C1 segment of cervical spinal cord (tissue), 14 donors: ENCODE data around the gene SRGAP3.

Experiments
- DNase-seq, 14 donors: peaks; one replicate each; lab custom pipeline; 2025; lab: John Stamatoyannopoulos, UW

SRGAP3 gene

GRCh38 chr3:9201955-9202354, 47.5 kb downstream of the SRGAP3 start:
- DNase-seq, result peak in 1 of 14 donors; percentile 40

GRCh38 chr3:9201266-9201665, 48.2 kb downstream of the SRGAP3 start:
- peak in 2 of 14 donors; percentile 11 to 30 for DNase-seq

- DNase-seq, result peak in 1 of 14 donors; percentile 34
Measured at GRCh38 chr3:9199775-9200174, 49.7 kb downstream of the SRGAP3 start.

GRCh38 chr3:9198899-9199335, 50.5 kb downstream of the SRGAP3 start:
- DNase-seq, result peak in 8 of 14 donors; percentile 30 to 94 (median 46)

- DNase-seq, result no peak
Measured at GRCh38 chr3:9198261-9198660, 51.2 kb downstream of the SRGAP3 start.

DNA sequence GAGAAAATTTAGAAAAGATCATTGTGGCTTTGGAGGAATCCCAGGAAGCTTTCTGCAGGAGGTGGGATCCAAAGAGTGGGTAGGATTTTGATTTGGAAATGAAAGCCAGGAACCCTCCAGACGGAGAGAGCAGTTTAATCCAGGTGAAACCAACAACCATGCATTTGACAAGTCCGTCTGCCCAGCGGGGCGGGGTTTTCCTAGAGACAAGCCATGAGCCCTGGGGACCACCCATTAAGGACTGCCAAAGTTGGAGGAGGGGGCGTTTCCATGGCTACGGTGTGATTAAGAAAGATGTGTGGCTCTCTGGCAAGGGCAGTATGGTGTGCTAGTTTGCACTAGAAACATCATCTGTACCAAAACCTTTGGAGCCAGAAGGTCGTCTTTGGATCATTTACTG, 53.4 kb downstream of the SRGAP3 start:
- DNase-seq, result no peak

GRCh38 chr3:9195390-9195789, 54.1 kb downstream of the SRGAP3 start:
- DNase-seq, result no peak

DNA sequence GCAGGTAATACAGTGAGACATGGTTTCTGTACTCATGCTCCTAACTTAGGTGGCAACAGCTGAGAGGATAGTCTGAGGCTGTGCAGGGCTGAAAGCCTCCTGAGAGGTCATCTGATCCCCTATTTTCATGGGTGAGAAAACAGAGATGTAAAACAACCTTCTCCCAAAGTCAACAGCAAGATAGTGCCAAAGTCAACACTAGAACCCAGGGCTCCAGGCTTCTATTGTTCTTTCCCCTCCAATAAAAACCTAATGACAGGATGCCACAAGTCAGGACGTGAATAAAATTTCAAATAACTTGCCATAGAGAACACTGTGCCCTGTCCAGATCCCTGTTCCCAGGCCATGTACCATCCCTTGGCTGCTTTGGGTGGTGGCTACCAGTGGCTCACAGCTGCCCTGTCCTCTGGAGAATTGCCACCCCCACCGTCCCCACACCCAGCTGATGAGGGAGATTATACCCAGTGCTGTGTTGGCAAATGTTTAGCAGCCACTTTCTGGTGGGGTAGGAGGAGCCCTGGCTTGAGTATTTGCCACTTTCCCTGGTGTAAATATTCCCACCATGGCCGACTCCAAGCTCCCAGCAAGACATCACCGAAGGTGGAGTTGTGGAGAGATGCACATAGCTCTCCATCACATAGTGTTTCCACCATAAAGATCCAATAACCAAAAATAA, 54.8 kb downstream of the SRGAP3 start:
- no peak for DNase-seq

GRCh38 chr3:9193633-9194195, 55.7 kb downstream of the SRGAP3 start:
- no peak for DNase-seq

DNA sequence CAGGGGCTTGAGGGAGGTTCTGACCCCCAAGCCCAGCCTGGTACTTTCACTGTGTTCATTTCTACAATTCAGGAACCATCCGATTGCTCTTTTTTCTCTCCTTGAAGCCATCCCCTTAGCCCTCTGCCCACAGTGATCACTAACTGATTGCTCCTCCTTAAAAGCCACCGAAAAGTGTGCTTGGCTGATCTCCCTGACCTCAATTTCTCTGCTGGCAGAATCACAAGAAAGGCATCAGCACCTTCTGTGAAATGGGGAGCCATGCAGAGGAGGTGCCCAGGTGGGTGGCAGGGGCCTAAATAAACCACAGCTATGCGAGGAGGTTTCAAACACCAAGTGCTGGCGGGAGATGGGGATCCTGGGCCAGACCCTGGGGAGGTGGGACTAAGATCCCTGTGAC, 56.2 kb downstream of the SRGAP3 start:
- no peak for DNase-seq

DNA sequence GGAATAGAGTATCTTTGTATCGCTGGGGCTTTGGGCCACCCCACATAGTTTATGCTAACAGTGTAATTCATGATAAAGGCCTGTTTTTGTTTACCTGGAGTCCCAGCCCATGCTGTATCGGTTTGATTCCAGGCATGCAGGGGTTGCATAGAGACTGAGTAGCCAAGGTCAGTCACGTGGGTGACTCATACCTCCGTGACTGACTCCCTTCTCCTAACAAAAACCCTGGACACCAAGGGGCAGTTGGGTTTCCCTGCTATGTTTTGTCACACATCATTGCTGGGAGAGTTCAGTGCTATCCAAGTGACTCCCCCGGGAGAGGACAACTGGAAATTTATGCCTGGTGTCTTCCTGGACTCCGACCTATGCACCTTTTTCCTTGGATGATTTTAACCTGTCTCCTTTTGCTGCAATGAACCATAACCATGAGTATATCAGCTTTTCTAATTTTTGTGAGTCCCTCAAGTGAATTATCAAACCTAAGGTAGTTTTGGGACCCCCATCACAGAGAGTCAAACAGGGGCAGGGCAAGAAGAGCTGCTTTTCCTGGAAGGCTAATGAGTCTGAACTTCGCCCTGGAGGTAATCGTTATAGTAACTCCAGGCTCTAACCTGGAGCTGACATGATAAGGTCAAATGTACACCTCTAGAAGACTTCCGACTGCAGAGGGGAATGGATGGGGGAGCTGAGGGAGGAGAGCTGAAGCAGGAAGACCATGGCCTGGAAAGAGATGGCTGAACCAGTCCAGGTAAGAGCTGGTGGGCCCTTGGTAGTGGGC, 57.0 kb downstream of the SRGAP3 start:
- DNase-seq, result no peak

GRCh38 chr3:9190276-9190675, 59.2 kb downstream of the SRGAP3 start:
- DNase-seq, result peak in 1 of 14 donors; percentile 85

- DNase-seq, result no peak
Measured at GRCh38 chr3:9188583-9188982, 60.9 kb downstream of the SRGAP3 start.

GRCh38 chr3:9185701-9186100, 63.7 kb downstream of the SRGAP3 start:
- no peak for DNase-seq

DNA sequence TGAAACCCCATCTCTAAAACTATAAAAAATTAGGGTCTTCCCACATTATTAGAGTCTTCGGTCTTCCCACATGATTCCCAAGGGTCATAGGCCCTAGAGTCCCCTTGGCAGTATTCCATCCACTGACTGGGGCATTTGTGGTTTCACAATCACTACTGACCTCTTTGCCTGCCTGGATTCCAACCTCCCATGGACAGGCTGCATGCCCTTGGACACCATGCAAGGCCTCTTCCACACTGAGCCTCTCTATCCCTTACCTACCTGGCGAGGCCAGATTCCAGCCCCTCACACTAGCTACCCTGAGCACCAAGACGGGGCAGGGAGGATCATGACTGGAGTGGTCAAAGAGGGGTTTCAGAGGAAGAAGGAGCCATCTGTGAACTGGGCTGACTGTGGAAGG, 64.4 kb downstream of the SRGAP3 start:
- no peak for DNase-seq

- DNase-seq, result no peak
Measured at GRCh38 chr3:9184461-9184835, 65.0 kb downstream of the SRGAP3 start.

DNA sequence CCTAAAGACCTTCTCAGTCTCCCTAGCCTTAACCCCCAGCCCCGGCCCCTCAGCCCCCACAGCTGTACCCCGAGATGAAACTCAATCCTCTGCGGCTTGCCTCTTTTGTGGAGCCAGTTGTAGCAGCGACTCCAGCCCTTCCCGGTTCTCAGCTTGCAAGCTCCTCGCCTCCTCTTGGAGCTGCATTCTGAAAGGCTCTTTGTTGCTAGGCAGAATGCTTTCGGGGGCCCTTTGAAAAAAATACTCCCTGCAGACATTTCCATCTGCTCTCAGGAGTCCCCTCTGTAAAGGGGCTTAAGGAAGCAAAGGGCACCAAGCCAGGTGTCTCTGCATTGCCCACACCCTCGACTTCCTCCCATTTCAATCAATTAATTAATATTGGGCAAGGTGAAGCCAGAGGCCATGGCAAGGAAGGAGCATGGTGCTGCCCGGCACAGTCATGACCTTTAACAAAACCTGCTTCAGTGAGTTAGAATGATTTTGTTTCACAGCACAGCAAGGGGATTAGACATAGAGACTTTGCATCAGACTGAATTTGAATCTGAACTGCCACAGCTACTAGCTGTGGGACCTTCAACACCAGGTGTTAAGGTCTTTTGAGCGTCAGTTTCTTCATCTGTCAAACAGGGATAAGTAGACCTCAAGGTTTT, 65.5 kb downstream of the SRGAP3 start:
- DNase-seq, result peak in 11 of 14 donors; percentile 24 to 72 (median 39)

DNA sequence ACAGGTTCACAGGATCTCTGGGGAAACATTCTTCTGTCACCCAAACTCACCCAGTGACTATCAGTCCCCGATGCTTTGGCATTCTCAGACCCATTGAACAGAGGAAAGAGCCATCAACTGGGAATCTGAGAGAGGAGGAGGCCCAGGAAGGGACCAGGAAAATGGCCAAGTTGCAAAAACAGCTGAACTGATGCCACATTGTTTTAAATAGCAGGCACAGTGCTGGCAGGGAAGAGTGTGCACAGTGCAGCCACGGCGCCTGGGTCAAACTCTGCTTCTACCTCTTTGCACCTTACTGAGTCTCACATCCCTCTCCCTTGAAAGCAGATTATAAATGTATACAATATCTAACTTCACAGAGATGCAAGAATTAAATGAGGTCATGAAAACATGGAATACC, 66.4 kb downstream of the SRGAP3 start:
- peak in 12 of 14 donors; percentile 22 to 82 (median 44) for DNase-seq

DNA sequence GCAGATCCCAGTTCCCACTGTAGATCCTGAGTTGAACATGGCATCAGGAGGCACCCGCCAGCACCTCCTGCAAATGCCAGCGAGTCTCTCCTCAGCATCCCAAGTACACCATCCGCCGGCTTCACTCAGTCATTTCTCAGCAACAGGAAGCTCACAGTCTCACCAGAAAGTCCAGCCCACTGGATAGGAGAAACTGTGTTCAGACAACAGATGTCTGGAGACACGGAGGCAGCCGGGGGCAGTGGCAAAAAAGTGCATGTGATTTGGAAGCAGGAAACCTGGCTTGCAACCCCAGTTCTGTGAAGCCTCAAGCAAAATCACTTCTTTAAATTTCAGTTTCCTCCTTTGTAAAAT, 68.7 kb downstream of the SRGAP3 start:
- DNase-seq, result peak in 4 of 14 donors; percentile 31 to 57 (median 44)

- DNase-seq, result peak in 5 of 14 donors; percentile 29 to 57 (median 44)
Measured at GRCh38 chr3:9179826-9180763, 69.4 kb downstream of the SRGAP3 start.

- no peak for DNase-seq
Measured at GRCh38 chr3:9178697-9179096, 70.7 kb downstream of the SRGAP3 start.
